HL-60 (cell line): ENCODE results near the gene CBLL1.

Experiments
- DNase-seq, 2 experiments: peaks; one replicate each; pipeline ENCODE4 v3.0.0-alpha.2; 2010 to 2020; ENCODE audit warnings: low read depth in 1 of 2, low spot score in 1 of 2
- H3K27ac ChIP-seq: fragments of 250-450 bp; sonication (Bioruptor Pico); replicated peaks from 2 replicates; pipeline ENCODE4 v1.5.1; 2020; ENCODE audit warnings: mild to moderate bottlenecking, moderate library complexity
- H3K27me3 ChIP-seq: fragments of 250-450 bp; sonication (Bioruptor Pico); 2 replicates; pipeline ENCODE4 v1.5.1; 2021; ENCODE audit warnings: mild to moderate bottlenecking, moderate library complexity; ENCODE audit not compliant: insufficient read depth, poor library complexity, severe bottlenecking
- H3K4me3 ChIP-seq: replicated peaks from 2 replicates; pipeline ENCODE4 v1.5.1; 2011; ENCODE audit warnings: mild to moderate bottlenecking, control low read depth, low read length; ENCODE audit not compliant: insufficient read depth
- GABPA ChIP-seq: IDR thresholded peaks from 2 replicates; pipeline ENCODE4 v1.6.1; 2012; ENCODE audit warnings: low read depth
- POLR2AphosphoS5 ChIP-seq: IDR thresholded peaks from 2 replicates; pipeline ENCODE4 v1.6.1; 2012; ENCODE audit warnings: low read depth
- SPI1 ChIP-seq: IDR thresholded peaks from 2 replicates; pipeline ENCODE4 v1.6.1; 2012; ENCODE audit warnings: low read depth, mild to moderate bottlenecking, borderline replicate concordance
- TF ChIP-seq, protein P1 (sequence below): IDR thresholded peaks from 2 replicates; pipeline ENCODE4 v1.6.1; 2012; ENCODE audit warnings: low read depth; ENCODE audit not compliant: insufficient replicate concordance
- TF ChIP-seq, protein P2 (sequence below): IDR thresholded peaks from one replicate; pipeline ENCODE4 v1.5.1; 2011; ENCODE audit warnings: low read length, control low read depth, inconsistent platforms; ENCODE audit not compliant: insufficient read depth

CBLL1 gene

DNA sequence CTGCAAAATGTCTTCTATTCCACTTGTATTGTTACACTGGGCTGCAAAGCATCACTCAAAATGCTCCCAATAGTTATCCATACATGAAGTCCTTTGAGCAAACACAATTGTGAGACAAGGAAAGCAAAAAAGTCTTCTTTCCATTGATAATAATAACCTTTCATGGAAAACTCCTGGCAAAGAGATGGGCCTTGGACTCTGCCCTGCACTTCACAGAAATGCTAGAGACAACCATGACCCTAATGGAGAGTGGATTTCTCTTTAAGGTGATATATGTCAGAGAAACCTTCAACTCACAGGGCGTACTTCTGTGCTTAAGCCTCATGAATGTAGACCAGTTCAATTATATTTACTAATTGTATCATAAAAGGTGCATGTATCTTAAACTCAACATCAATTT, 39.7 kb downstream of the CBLL1 start:
- Histone ChIP-seq H3K27ac (no peak overlapping the region), H3K27me3 (peaks cover 2% of the 10 kb centered on the region), H3K4me3 (no peak overlapping the region)
- TF ChIP-seq, protein P1, sequence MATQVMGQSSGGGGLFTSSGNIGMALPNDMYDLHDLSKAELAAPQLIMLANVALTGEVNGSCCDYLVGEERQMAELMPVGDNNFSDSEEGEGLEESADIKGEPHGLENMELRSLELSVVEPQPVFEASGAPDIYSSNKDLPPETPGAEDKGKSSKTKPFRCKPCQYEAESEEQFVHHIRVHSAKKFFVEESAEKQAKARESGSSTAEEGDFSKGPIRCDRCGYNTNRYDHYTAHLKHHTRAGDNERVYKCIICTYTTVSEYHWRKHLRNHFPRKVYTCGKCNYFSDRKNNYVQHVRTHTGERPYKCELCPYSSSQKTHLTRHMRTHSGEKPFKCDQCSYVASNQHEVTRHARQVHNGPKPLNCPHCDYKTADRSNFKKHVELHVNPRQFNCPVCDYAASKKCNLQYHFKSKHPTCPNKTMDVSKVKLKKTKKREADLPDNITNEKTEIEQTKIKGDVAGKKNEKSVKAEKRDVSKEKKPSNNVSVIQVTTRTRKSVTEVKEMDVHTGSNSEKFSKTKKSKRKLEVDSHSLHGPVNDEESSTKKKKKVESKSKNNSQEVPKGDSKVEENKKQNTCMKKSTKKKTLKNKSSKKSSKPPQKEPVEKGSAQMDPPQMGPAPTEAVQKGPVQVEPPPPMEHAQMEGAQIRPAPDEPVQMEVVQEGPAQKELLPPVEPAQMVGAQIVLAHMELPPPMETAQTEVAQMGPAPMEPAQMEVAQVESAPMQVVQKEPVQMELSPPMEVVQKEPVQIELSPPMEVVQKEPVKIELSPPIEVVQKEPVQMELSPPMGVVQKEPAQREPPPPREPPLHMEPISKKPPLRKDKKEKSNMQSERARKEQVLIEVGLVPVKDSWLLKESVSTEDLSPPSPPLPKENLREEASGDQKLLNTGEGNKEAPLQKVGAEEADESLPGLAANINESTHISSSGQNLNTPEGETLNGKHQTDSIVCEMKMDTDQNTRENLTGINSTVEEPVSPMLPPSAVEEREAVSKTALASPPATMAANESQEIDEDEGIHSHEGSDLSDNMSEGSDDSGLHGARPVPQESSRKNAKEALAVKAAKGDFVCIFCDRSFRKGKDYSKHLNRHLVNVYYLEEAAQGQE = no peak
- TF ChIP-seq POLR2AphosphoS5 = no peak
- no peak for TF ChIP-seq GABPA
- TF ChIP-seq, protein P2, sequence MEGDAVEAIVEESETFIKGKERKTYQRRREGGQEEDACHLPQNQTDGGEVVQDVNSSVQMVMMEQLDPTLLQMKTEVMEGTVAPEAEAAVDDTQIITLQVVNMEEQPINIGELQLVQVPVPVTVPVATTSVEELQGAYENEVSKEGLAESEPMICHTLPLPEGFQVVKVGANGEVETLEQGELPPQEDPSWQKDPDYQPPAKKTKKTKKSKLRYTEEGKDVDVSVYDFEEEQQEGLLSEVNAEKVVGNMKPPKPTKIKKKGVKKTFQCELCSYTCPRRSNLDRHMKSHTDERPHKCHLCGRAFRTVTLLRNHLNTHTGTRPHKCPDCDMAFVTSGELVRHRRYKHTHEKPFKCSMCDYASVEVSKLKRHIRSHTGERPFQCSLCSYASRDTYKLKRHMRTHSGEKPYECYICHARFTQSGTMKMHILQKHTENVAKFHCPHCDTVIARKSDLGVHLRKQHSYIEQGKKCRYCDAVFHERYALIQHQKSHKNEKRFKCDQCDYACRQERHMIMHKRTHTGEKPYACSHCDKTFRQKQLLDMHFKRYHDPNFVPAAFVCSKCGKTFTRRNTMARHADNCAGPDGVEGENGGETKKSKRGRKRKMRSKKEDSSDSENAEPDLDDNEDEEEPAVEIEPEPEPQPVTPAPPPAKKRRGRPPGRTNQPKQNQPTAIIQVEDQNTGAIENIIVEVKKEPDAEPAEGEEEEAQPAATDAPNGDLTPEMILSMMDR = no peak
- no peak for TF ChIP-seq SPI1
- DNase-seq = no peak

DNA sequence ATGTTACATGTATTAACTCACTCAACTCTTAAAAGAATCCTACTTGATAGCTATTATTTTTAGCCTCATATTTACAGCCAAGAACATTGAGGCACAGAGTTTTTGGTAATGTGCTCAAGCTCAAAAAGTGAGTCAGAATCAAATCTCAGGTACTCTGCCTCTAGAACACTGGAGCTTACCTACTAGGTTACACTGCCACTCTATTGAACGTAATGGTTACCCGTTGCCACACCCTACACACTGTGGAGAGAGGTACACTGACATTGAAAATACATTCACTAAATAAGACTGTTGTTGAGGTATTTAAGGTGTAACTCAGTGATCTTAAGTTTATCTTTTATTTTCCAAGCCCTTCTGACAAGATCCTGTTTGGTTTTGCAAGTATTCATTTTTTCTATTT, 41.2 kb downstream of the CBLL1 start:
- Histone ChIP-seq H3K27me3 (peaks cover 2% of the 10 kb centered on the region), H3K27ac (no peak overlapping the region), H3K4me3 (no peak overlapping the region)
- DNase-seq = no peak
- TF ChIP-seq GABPA = no peak
- TF ChIP-seq, protein P2 = no peak
- TF ChIP-seq, protein P1 = no peak
- TF ChIP-seq POLR2AphosphoS5 = no peak
- TF ChIP-seq SPI1 = no peak

DNA sequence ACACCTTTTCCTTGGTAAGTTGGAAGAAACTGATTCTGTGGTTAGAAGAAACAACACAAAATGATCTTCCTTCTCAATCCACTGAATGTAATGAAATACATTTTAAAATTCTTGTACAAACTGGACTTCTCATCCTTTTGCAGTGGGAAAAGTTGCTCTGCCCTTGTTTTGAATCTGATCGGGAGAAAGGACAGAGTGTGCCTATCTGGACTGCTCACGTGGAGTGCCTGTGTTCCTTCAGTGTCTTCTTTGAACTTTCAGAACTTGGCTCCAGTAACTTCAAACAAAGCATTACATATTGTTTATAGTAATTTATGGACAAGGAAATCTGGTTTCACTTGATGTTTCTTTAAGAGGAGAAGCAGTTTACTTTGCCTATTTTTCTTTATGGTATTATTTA, 42.0 kb downstream of the CBLL1 start:
- H3K27ac ChIP-seq = no peak overlapping the region
- peaks cover 2% of the 10 kb centered on the region for H3K27me3 ChIP-seq
- no peak for DNase-seq
- TF ChIP-seq SPI1 (no peak), POLR2AphosphoS5 (no peak), GABPA (no peak)
- TF ChIP-seq, protein P2 = no peak
- TF ChIP-seq, protein P1 = no peak
- no peak overlapping the region for H3K4me3 ChIP-seq
